HepG2 (cell line): ENCODE measurements around the gene MIDN. TPM values are rescaled to one million over a fixed set of nuclear protein-coding genes. Genes with fewer than 3 reads are reported as not detected.

ENCODE experiments used
- CAMTA2 ChIP-seq: sonication (generic); formaldehyde crosslinking; IDR thresholded peaks from 2 replicates; pipeline ENCODE4 v1.4.0; 2020; ENCODE audit warnings: mild to moderate bottlenecking, missing genetic modification reagents, borderline replicate concordance
- CEBPG ChIP-seq: IDR thresholded peaks from 2 replicates; pipeline ENCODE4 v1.6.1; 2016
- CERS6 ChIP-seq: sonication (generic); formaldehyde crosslinking; IDR thresholded peaks from 2 replicates; pipeline ENCODE4 v1.5.0; 2020; ENCODE audit warnings: missing genetic modification reagents
- E2F2 ChIP-seq: sonication (generic); formaldehyde crosslinking; IDR thresholded peaks from 2 replicates; pipeline ENCODE4 v1.4.0; 2020; ENCODE audit warnings: missing genetic modification reagents, borderline replicate concordance
- FOXO4 ChIP-seq: sonication (generic); formaldehyde crosslinking; conservative IDR thresholded peaks from 2 replicates; pipeline ENCODE4 v1.8.1; 2023; ENCODE audit warnings: missing genetic modification reagents
- MAX ChIP-seq: IDR thresholded peaks from 2 replicates; pipeline ENCODE4 v1.6.1; 2012; ENCODE audit warnings: inconsistent platforms
- MXD1 ChIP-seq: sonication (generic); formaldehyde crosslinking; IDR thresholded peaks from 2 replicates; pipeline ENCODE4 v1.4.0; 2020; ENCODE audit warnings: mild to moderate bottlenecking, missing genetic modification reagents
- PCBP1 ChIP-seq: fragments of 200-400 bp; formaldehyde crosslinking; IDR thresholded peaks from 2 replicates; pipeline ENCODE4 v1.6.1; 2017; ENCODE audit warnings: mild to moderate bottlenecking, low read depth, low read length, borderline replicate concordance
- SMAD1 ChIP-seq: sonication (generic); formaldehyde crosslinking; IDR thresholded peaks from 2 replicates; pipeline ENCODE4 v1.4.0; 2020; ENCODE audit warnings: missing genetic modification reagents, low read depth, mild to moderate bottlenecking, borderline replicate concordance
- ZNF256 ChIP-seq: sonication (generic); formaldehyde crosslinking; conservative IDR thresholded peaks from 2 replicates; pipeline ENCODE4 v1.4.0; 2020; ENCODE audit warnings: missing genetic modification reagents
- ZNF484 ChIP-seq: sonication (generic); formaldehyde crosslinking; IDR thresholded peaks from 2 replicates; pipeline ENCODE4 v1.5.1; 2020; ENCODE audit warnings: mild to moderate bottlenecking, low read depth, missing genetic modification reagents, borderline replicate concordance
- polyA plus RNA-seq, 8 experiments: library from polyadenylated mRNA; depleted of rRNA in 3 of 8; stranded (reverse) in 7 of 8; unstranded in 1 of 8; fragments of >200 nt; fragmentation: Illumina TruSeq in 4 of 8; extraction: Trizol in 4 of 8; gene quantifications; 2 replicates each; pipeline versions ENCODE4 v1.2.1 to v1.2.3, GENCODE V29; 2011 to 2016; ENCODE audit warnings: low read depth in 4 of 8, missing spikeins in 1 of 8, mixed read lengths in 1 of 8; ENCODE audit not compliant: insufficient read depth in 1 of 8
- total RNA-seq, 5 experiments: library from RNA; depleted of rRNA; stranded (reverse); fragments of >200 nt; fragmentation: Illumina TruSeq; extraction: Trizol; gene quantifications; 2 replicates each; pipeline ENCODE4 v1.2.3, GENCODE V29; 2016; ENCODE audit warnings: low read depth in 1 of 5
- TF ChIP-seq, protein P1 (sequence below): sonication (generic); formaldehyde crosslinking; IDR thresholded peaks from 2 replicates; pipeline ENCODE4 v1.5.0; 2020; ENCODE audit warnings: mild to moderate bottlenecking, missing genetic modification reagents, borderline replicate concordance
- TF ChIP-seq, protein P2 (sequence below): sonication (generic); formaldehyde crosslinking; IDR thresholded peaks from 2 replicates; pipeline ENCODE4 v1.4.0; 2020; ENCODE audit warnings: missing genetic modification reagents

MIDN gene
- total and polyA plus RNA-seq, 2 of the 13 experiments (the other 11 are each of a cell fraction or from before 2014, with no cell fraction given) = 8.4 to 18.0 TPM

GRCh38 chr19:1248139-1248785 is at the start of gene MIDN (continued):
- TF ChIP-seq PCBP1 (no peak), SMAD1 (no peak), MXD1 (peak; percentile 78), MAX (peak; percentile 64; the same call in 1 of the 2 replicates), FOXO4 (CRISPR knock-in tag) (no peak), CAMTA2 (CRISPR knock-in tag) (0 out of 2 replicates have a peak, but pooled peaks have one; percentile 43), ZNF256 (no peak), ZNF484 (no peak), E2F2 (no peak), CEBPG (0 out of 2 replicates have a peak, but pooled peaks have one; percentile 6), CERS6 (no peak)
- TF ChIP-seq, protein P1, sequence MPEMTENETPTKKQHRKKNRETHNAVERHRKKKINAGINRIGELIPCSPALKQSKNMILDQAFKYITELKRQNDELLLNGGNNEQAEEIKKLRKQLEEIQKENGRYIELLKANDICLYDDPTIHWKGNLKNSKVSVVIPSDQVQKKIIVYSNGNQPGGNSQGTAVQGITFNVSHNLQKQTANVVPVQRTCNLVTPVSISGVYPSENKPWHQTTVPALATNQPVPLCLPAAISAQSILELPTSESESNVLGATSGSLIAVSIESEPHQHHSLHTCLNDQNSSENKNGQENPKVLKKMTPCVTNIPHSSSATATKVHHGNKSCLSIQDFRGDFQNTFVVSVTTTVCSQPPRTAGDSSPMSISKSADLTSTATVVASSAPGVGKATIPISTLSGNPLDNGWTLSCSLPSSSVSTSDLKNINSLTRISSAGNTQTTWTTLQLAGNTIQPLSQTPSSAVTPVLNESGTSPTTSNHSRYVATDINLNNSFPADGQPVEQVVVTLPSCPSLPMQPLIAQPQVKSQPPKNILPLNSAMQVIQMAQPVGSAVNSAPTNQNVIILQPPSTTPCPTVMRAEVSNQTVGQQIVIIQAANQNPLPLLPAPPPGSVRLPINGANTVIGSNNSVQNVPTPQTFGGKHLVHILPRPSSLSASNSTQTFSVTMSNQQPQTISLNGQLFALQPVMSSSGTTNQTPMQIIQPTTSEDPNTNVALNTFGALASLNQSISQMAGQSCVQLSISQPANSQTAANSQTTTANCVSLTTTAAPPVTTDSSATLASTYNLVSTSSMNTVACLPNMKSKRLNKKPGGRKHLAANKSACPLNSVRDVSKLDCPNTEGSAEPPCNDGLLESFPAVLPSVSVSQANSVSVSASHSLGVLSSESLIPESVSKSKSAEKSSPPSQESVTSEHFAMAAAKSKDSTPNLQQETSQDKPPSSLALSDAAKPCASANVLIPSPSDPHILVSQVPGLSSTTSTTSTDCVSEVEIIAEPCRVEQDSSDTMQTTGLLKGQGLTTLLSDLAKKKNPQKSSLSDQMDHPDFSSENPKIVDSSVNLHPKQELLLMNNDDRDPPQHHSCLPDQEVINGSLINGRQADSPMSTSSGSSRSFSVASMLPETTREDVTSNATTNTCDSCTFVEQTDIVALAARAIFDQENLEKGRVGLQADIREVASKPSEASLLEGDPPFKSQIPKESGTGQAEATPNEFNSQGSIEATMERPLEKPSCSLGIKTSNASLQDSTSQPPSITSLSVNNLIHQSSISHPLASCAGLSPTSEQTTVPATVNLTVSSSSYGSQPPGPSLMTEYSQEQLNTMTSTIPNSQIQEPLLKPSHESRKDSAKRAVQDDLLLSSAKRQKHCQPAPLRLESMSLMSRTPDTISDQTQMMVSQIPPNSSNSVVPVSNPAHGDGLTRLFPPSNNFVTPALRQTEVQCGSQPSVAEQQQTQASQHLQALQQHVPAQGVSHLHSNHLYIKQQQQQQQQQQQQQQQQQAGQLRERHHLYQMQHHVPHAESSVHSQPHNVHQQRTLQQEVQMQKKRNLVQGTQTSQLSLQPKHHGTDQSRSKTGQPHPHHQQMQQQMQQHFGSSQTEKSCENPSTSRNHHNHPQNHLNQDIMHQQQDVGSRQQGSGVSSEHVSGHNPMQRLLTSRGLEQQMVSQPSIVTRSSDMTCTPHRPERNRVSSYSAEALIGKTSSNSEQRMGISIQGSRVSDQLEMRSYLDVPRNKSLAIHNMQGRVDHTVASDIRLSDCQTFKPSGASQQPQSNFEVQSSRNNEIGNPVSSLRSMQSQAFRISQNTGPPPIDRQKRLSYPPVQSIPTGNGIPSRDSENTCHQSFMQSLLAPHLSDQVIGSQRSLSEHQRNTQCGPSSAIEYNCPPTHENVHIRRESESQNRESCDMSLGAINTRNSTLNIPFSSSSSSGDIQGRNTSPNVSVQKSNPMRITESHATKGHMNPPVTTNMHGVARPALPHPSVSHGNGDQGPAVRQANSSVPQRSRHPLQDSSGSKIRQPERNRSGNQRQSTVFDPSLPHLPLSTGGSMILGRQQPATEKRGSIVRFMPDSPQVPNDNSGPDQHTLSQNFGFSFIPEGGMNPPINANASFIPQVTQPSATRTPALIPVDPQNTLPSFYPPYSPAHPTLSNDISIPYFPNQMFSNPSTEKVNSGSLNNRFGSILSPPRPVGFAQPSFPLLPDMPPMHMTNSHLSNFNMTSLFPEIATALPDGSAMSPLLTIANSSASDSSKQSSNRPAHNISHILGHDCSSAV = no peak
- TF ChIP-seq, protein P2, sequence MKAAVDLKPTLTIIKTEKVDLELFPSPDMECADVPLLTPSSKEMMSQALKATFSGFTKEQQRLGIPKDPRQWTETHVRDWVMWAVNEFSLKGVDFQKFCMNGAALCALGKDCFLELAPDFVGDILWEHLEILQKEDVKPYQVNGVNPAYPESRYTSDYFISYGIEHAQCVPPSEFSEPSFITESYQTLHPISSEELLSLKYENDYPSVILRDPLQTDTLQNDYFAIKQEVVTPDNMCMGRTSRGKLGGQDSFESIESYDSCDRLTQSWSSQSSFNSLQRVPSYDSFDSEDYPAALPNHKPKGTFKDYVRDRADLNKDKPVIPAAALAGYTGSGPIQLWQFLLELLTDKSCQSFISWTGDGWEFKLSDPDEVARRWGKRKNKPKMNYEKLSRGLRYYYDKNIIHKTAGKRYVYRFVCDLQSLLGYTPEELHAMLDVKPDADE (CRISPR knock-in tag) = no peak
